ENCODE measurements around the gene CMSS1.

DNA sequence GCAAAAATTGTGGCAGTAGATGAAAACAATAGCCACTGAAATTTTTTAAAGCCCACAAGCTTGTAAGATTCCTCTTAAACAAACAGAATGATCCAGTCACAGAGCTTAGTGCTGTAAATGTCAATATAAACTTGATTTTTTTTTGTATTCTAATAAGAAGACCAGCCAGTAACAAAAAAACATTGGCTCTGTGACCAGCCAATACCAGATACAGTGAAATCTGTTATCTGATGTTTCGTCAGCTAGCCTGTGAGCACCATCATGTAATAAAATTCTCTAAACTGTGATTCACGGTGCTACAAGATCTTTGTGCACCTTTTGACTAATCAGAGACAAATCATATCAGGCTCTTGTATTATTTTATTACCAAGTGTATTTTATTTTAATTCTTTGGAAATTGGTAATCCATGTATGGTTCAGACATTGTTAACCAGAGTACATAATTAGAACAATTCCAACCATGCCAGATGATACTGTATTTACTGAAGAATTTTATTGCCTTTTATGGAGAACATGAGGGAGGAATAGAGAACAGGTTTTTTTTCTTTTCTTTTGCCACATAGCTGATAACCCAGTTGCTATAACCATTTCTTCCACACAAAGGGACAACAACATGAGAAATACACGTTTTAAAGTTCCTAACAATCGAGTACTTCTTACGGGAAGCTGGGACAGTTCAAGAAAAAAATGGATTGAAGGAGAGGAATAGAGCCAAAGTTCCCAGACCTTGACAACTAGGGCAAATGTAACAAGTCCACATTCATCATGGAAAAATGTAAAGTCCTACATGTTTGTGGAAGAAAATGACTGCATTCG, 224.7 kb downstream of the CMSS1 start:
- TF ChIP-seq POLR2AphosphoS5 (IDR thresholded peaks at IDR 0.05) (peak in 2 of 3 donors; percentile 19 to 26), EP300 (IDR thresholded peaks at IDR 0.05; ENCODE audit: low read depth) (peak; percentile 4)
